ENCODE results near the gene FITM1.

GRCh38 chr14:24143511-24143910, 13.1 kb downstream of the FITM1 start:
- TF ChIP-seq EZH2 (optimal IDR thresholded peaks at IDR 0.05; ENCODE audit: low read depth, low read length) (no peak), EZH2phosphoT487 (IDR thresholded peaks at IDR 0.05; ENCODE audit: low read length) (no peak)
- TF ChIP-seq, protein P1, sequence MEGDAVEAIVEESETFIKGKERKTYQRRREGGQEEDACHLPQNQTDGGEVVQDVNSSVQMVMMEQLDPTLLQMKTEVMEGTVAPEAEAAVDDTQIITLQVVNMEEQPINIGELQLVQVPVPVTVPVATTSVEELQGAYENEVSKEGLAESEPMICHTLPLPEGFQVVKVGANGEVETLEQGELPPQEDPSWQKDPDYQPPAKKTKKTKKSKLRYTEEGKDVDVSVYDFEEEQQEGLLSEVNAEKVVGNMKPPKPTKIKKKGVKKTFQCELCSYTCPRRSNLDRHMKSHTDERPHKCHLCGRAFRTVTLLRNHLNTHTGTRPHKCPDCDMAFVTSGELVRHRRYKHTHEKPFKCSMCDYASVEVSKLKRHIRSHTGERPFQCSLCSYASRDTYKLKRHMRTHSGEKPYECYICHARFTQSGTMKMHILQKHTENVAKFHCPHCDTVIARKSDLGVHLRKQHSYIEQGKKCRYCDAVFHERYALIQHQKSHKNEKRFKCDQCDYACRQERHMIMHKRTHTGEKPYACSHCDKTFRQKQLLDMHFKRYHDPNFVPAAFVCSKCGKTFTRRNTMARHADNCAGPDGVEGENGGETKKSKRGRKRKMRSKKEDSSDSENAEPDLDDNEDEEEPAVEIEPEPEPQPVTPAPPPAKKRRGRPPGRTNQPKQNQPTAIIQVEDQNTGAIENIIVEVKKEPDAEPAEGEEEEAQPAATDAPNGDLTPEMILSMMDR (IDR thresholded peaks at IDR 0.05; ENCODE audit: low read length), result no peak
